Activated CD8-positive, alpha-beta memory T cell treated with anti-CD3 and anti-CD28 coated beads for 4 hours (primary cell): ENCODE data around the gene MUL1.
"Not testable (repeated sequence)": the region's sequence is repeated elsewhere in the genome, so short reads cannot be mapped to it uniquely, and the experiment has no call there.

ENCODE experiments used
- DNase-seq, 2 donors: peaks; one replicate each; pipeline ENCODE4 v3.0.0-alpha.2; 2020; ENCODE audit warnings: low read depth in 2 of 2

MUL1 gene

DNA sequence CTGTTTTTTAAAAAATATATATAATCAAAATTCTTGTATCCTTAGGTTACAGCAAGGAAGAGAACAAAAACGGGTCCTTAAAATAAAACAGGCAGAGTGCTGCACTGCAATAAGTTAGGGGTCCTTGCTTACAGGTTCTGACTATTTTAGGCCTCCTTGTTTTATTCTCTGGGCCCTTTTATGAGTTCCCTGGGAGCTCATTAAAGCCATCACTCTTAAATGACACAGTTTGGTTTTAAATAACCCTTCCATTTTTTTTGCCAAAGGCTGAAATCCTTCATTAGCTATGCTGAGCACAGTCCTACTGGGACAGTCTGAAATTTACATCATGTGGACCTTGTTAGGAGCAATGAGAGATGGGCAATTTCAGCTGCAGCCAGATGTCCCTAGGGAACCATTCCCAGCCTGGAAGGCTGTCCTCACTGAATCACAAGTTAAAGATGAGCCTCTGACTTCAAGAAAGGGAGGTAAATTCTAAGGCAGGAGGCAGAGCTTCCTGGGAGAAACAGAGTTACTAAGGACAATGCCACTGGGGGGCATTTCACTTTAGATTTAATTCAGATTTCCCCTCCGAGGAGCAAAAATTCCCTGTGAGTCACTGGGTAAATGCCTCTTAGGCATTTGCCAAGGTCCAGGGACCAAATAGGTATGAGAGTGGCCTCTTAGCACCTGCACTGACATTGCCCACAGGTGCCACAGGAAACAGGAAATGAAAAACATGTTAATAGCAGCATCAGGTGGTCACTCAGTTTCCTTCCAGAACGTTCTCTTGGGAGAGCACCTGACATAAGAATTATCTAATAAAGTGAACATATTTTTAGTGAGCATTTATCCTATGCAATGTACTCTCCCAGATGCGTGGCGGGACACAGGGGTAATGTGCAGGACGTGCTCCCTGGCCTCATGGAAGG lies 3.8 kb upstream of the MUL1 start:
- no peak for DNase-seq

GRCh38 chr1:20508411-20508771 lies 440 bp upstream of the MUL1 start:
- DNase-seq: no peak

DNA sequence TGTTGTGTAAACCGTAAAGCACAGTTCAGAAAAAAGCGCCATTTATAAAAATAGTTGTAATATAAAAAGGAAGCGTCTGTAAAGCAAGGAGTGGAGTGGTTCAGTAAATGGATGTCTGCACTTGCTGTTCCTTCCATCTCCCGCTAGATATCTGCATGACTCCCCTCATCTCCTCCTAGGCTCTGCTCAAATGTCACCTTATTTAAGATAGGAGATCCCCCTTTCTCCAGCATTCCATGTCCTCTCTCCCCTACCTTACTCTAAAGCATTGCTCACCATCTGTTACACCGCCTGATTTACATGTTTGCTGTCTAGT lies 745 bp downstream of the MUL1 start:
- DNase-seq: no peak

DNA sequence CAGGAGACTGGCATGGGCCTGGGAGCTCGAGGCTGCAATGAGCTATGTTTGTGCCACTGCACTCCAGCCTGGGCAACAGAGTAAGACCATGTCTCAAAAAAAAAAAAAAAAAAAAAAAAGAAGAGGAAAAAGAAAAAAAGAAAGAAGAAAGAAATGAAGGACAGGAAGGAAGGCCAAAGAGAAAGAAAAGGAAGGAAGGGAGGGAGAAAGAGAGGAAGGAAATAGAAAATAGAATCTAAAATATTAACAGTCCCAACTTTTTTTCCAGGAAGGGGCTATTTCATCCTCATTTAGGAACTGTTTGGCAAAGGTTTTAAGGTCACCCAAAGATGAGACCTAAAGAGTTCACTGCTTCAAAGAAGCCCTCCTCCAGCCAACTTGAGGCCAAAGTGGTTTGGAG lies 2.5 kb downstream of the MUL1 start:
- no peak for DNase-seq

GRCh38 chr1:20500716-20501115 lies 7.2 kb downstream of the MUL1 start:
- no peak for DNase-seq

- DNase-seq: no peak
These were observed 8.2 kb downstream of the MUL1 start for GRCh38 chr1:20499718-20500117.

GRCh38 chr1:20499105-20499504 lies 8.8 kb downstream of the MUL1 start:
- no peak for DNase-seq

DNA sequence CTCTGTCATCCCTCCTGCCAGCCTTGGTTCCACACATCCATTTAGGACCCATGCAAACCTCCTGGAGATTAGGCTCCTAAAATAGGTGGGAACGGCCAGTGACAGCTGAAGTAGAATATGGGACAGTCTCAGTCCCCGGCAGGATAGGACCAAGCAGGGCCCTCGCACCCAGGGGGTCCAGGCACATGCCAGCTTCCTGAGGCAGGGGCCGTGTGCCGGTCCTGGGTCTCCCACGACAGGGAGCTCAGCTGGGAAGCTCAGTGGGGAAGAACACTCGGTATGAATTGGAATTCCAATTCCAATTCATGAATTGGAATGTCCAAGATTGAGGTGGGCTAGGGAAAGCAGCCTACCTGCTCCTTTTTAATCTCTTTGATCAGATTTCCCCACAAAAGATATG lies 9.8 kb downstream of the MUL1 start:
- DNase-seq: no peak

- no peak for DNase-seq
These were observed 10.4 kb downstream of the MUL1 start for GRCh38 chr1:20497506-20497905.

- not testable (repeated sequence) for DNase-seq
These were observed 11.1 kb downstream of the MUL1 start for GRCh38 chr1:20496725-20497383.

DNA sequence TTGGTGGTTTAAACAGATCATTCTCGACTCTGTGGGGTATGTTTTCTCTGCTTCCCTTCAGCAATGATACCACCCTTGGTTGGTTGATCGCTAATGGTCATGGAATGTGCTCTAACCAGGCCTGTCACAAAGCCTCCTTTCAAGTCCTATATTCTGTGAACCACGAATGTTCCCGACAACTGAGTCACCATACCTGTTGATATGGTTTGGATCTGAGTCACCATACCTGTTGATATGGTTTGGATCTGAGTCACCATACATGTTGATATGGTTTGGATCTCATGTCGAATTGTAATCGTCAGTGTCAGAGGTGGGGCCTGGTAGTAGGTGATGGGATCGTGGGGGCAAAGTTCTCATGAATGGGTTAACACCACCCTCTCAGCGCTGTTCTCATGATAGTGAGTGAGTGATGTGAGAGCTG lies 11.7 kb downstream of the MUL1 start:
- DNase-seq: no peak

DNA sequence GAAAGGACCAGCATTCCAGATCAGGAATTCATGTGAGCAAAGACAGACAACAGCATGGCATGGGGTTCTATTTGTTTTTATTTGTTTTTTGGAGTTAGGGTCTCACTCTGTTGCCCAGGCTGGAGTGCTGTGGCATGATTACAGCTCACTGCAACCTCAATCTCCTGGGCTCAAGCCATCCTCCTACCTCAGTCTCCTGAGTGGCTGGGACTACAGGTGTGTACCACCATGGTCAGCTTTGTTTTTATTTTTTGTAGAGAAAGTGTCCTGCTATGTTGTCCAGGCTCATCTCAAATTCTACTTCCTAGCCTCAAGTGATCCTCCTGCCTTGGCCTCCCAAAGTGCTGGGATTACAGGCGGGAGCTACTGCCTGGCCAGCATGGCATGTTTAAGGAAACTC lies 12.3 kb downstream of the MUL1 start:
- DNase-seq: no peak

DNA sequence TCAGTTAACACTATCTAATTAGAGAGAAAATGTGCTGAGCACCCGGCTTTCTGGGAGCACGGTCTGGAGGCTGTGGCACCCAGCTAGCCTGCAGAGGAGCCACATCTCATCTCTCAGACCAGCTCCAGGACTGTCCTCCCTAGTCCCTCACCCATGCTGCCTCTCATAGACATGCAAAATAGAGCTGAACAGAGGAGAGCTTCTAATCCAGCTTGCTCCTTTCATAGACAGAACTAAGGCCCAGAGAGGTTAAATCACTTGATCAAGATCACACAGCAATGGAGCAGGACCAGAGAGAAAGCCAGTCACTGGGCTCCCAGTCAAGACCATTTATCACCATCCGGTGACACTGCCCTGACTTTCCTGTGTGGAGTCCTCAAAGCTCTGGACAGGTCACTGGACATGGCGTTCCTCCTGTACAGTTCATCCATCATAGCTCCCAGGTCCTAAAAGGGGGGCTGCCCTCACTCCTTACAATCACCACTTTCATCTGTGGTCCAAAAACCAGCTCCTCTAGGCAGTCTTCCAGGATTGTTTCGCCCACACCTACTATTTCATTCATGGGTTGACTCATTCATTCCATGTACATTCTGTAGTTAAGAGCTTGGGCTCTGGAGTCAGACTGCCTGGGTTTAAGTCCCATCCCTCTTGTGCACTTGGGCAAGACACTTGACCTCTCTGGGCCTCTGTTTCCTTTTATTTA lies 13.2 kb downstream of the MUL1 start:
- DNase-seq: no peak

GRCh38 chr1:20493839-20494608 lies 13.9 kb downstream of the MUL1 start:
- DNase-seq: peak; percentile 59 to 68

GRCh38 chr1:20493309-20493708 lies 14.6 kb downstream of the MUL1 start:
- DNase-seq: no peak

DNA sequence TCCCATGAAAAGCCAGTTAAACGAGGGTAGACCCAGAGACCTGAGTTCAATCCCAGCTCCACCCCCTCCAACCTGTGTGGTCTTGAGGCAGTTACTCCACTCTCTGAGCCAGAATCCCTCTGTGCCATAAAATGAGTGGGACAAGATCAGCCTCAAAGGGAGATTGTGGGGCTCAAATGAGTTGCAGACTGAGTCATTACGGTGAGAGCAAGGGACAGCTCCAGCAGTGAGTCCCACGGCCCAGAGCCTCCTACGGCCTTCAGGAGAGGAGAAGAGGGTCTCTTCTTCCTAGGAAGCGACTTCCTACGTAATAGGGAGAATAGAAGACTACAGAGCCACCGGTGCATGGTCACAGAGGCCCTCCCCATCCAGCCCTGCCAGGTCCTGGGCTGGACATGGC lies 15.2 kb downstream of the MUL1 start:
- no peak for DNase-seq

- DNase-seq: no peak
These were observed 16.1 kb downstream of the MUL1 start for GRCh38 chr1:20491866-20492265.

DNA sequence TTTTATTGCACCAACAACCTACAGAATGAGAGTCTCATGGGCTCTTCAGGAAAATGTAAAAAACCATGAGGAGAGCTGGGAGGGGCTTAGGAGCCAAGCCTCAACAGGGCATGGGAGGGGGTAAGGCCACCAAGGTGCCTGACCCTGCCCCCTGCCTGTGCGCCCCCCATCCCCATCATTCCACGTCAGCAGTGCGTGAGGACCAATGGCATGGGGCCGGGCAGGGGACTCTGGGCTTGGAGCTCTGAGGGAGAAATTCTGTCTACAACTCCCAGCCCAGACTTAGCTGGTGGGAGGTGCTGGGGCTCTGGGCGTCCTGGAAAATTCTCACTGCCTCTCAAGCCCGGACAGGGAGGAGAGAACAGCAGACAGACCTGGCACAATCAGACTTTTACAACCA lies 16.8 kb downstream of the MUL1 start:
- no peak for DNase-seq

- DNase-seq: no peak
These were observed 20.7 kb downstream of the MUL1 start for GRCh38 chr1:20487236-20487590.

GRCh38 chr1:20486457-20487235 lies 21.3 kb downstream of the MUL1 start:
- no peak for DNase-seq
